SK-N-MC (cell line): ENCODE measurements around the gene DCAF16.

Source experiments
- EZH2 ChIP-seq: fragments of 200-600 bp; sonication (generic); IDR thresholded peaks from one replicate; pipeline ENCODE4 v1.6.1; 2017; ENCODE audit warnings: antibody characterized with exemption
- POLR2AphosphoS5 ChIP-seq: IDR thresholded peaks from 2 replicates; pipeline ENCODE4 v1.6.1; 2012; ENCODE audit warnings: mild to moderate bottlenecking, low read depth, low read length, borderline replicate concordance

GRCh38 chr4:17763416-17763815 is 47.1 kb downstream of the DCAF16 start:
- no peak for TF ChIP-seq POLR2AphosphoS5
- TF ChIP-seq EZH2, result no peak
